ENCODE measurements around the gene RGS21.

GRCh38 chr1:192375306-192375705, 58.5 kb downstream of the RGS21 start:
- TF ChIP-seq EZH2 (conservative IDR thresholded peaks at IDR 0.05; ENCODE audit: low read depth, low read length): no peak
- TF ChIP-seq SP5 (CRISPR knock-in tag; IDR thresholded peaks at IDR 0.05; ENCODE audit: borderline replicate concordance, low read depth): no peak
- TF ChIP-seq CTCF (CRISPR knock-in tag; IDR thresholded peaks at IDR 0.05): no peak

All from HepG2 (cell line).